Measurements from ENCODE around the gene ACOT11. TPM values are rescaled to one million over a fixed set of nuclear protein-coding genes. Genes with fewer than 3 reads are reported as not detected.

The ACOT11 gene
- total RNA-seq, 1 experiment from 2014 or later: 4.2 TPM

DNA sequence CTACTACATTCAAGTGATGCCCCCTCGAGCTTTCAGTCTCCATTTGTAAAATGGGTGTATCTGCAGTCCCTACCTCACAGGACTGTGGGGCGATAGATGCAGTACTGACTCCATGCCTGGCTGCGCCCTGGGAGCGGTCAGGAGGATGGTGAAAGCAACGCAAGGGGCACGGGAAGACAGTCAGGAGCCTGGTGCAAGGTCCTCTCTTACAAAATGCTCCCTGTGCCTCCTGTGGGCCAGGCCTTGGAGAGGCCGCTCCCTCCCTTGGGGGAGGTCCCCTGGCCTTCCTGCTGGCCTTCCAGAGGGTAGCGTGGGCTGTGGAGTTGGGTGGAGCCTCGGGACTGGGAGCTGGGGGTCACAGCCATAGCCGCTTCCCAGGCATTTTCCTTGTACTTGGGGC, 53.7 kb downstream of the ACOT11 start (continued):
- no peak for TF ChIP-seq RORB (CRISPR knock-in tag; IDR thresholded peaks at IDR 0.05)

DNA sequence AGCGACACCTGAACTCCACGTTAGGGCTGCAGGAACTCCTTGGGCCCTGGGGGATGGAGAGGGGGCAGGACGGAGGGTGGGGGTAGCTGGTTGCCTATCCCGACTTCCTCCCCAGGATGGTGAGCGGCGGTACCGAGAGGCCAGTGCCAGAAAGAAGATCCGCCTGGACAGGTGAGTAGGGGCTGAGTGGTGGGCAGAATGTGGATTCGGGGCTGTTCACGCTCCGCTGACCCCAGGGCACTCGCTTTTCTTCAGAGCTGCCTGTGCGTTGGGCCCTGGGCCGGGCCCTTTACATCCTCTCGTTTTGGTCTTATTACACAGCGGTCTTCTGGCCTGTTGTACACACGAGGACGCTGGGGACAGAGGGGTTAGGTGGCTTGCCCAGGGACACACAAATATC, 54.5 kb downstream of the ACOT11 start:
- ATAC-seq (0 out of 2 replicates have a peak, but pooled peaks have one; percentile 14), DNase-seq (ENCODE audit: low spot score) (no peak)
- ChIA-PET CTCF (interaction anchor here (0.9 to 1.4 kb wide), 2 partner anchors 26 to 199 kb away, joined by 3 to 4 read pairs; no protein-coding TSS in a partner anchor), POLR2A (no interaction called here)
- Mint-ChIP-seq H3K9me3 (no peaks in the 10 kb centered on the region), H3K27me3 (ENCODE audit: low read depth) (no peaks in the 10 kb centered on the region), H3K4me1 (peaks cover 8% of the 10 kb centered on the region), H3K4me3 (no peak overlapping the region), H3K36me3 (no peaks in the 10 kb centered on the region), H3K27ac (peak overlapping the region; percentile 70; the same call in 1 of the 2 replicates)
- no peak for TF ChIP-seq TP53 (CRISPR knock-in tag; IDR thresholded peaks at IDR 0.05)
- no peak for TF ChIP-seq ZNF138 (CRISPR knock-in tag; conservative IDR thresholded peaks at IDR 0.05)
- TF ChIP-seq NR1H2 (CRISPR knock-in tag; IDR thresholded peaks at IDR 0.05): no peak
- no peak for TF ChIP-seq ZBTB43 (CRISPR knock-in tag; IDR thresholded peaks at IDR 0.05)
- TF ChIP-seq, protein P1, sequence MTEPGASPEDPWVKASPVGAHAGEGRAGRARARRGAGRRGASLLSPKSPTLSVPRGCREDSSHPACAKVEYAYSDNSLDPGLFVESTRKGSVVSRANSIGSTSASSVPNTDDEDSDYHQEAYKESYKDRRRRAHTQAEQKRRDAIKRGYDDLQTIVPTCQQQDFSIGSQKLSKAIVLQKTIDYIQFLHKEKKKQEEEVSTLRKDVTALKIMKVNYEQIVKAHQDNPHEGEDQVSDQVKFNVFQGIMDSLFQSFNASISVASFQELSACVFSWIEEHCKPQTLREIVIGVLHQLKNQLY (CRISPR knock-in tag; IDR thresholded peaks at IDR 0.05): no peak
- TF ChIP-seq FOXJ3 (CRISPR knock-in tag; IDR thresholded peaks at IDR 0.05; ENCODE audit: borderline replicate concordance): no peak
- no peak for TF ChIP-seq E2F1 (CRISPR knock-in tag; IDR thresholded peaks at IDR 0.05)
- no peak for TF ChIP-seq MAX (CRISPR knock-in tag; IDR thresholded peaks at IDR 0.05)

DNA sequence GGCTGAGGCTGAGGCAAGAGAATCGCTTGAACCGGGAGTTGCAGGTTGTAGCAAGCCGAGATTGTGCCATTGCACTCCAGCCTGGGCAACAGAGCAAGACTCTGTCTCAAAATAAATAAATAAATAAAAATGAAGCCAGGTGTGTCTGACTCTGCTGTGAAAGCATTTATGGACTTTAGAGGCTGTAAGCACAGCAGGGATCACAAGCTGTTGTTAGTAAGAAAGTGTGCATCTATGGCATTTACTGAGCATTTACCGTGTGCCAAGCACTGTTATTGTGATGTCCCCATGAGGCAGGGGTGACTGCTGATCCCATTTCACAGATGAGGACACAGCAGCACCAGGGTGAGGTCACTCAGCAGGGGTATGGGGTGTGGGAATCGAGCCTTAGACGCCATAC, 55.2 kb downstream of the ACOT11 start:
- no peaks in the 10 kb centered on the region for H3K27me3 Mint-ChIP-seq (ENCODE audit: low read depth)
- H3K4me1 Mint-ChIP-seq: peaks cover 3% of the 10 kb centered on the region; the same call in 1 of the 2 replicates
- H3K27ac Mint-ChIP-seq: no peak overlapping the region
- H3K36me3 Mint-ChIP-seq: no peaks in the 10 kb centered on the region
- POLR2A ChIA-PET: no interaction called here
- no peak for ATAC-seq
- CTCF ChIA-PET: interaction anchor here (0.9 to 1.4 kb wide), 2 partner anchors 27 to 198 kb away, joined by 3 to 4 read pairs; no protein-coding TSS in a partner anchor
- H3K4me3 Mint-ChIP-seq: no peak overlapping the region
- TF ChIP-seq PRRX2 (CRISPR knock-in tag; IDR thresholded peaks at IDR 0.05) (no peak), SMAD4 (CRISPR knock-in tag; IDR thresholded peaks at IDR 0.05) (no peak), E2F1 (CRISPR knock-in tag; IDR thresholded peaks at IDR 0.05) (no peak), ZNF232 (CRISPR knock-in tag; IDR thresholded peaks at IDR 0.05) (no peak), ATF6 (CRISPR knock-in tag; IDR thresholded peaks at IDR 0.05) (no peak), ETV6 (CRISPR knock-in tag; IDR thresholded peaks at IDR 0.05) (no peak), AFF4 (CRISPR knock-in tag; IDR thresholded peaks at IDR 0.05; ENCODE audit: borderline replicate concordance) (no peak), ZNF138 (CRISPR knock-in tag; conservative IDR thresholded peaks at IDR 0.05) (no peak), MXD4 (CRISPR knock-in tag; IDR thresholded peaks at IDR 0.05; ENCODE audit: borderline replicate concordance) (no peak), TP53 (CRISPR knock-in tag; IDR thresholded peaks at IDR 0.05) (no peak), RORB (CRISPR knock-in tag; IDR thresholded peaks at IDR 0.05) (no peak)
- TF ChIP-seq, protein P2, sequence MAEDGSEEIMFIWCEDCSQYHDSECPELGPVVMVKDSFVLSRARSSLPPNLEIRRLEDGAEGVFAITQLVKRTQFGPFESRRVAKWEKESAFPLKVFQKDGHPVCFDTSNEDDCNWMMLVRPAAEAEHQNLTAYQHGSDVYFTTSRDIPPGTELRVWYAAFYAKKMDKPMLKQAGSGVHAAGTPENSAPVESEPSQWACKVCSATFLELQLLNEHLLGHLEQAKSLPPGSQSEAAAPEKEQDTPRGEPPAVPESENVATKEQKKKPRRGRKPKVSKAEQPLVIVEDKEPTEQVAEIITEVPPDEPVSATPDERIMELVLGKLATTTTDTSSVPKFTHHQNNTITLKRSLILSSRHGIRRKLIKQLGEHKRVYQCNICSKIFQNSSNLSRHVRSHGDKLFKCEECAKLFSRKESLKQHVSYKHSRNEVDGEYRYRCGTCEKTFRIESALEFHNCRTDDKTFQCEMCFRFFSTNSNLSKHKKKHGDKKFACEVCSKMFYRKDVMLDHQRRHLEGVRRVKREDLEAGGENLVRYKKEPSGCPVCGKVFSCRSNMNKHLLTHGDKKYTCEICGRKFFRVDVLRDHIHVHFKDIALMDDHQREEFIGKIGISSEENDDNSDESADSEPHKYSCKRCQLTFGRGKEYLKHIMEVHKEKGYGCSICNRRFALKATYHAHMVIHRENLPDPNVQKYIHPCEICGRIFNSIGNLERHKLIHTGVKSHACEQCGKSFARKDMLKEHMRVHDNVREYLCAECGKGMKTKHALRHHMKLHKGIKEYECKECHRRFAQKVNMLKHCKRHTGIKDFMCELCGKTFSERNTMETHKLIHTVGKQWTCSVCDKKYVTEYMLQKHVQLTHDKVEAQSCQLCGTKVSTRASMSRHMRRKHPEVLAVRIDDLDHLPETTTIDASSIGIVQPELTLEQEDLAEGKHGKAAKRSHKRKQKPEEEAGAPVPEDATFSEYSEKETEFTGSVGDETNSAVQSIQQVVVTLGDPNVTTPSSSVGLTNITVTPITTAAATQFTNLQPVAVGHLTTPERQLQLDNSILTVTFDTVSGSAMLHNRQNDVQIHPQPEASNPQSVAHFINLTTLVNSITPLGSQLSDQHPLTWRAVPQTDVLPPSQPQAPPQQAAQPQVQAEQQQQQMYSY (CRISPR knock-in tag; IDR thresholded peaks at IDR 0.05): no peak
- H3K9me3 Mint-ChIP-seq: no peaks in the 10 kb centered on the region
- no peak for DNase-seq (ENCODE audit: low spot score)
